ENCODE measurements around the gene RBMS3.
"Not testable (repeated sequence)": the region's sequence is repeated elsewhere in the genome, so short reads cannot be mapped to it uniquely, and the experiment has no call there.

Gene RBMS3

GRCh38 chr3:29339016-29339833, 58.4 kb downstream of the RBMS3 start:
- DNase-seq (ENCODE audit: low read depth) = no peak

DNA sequence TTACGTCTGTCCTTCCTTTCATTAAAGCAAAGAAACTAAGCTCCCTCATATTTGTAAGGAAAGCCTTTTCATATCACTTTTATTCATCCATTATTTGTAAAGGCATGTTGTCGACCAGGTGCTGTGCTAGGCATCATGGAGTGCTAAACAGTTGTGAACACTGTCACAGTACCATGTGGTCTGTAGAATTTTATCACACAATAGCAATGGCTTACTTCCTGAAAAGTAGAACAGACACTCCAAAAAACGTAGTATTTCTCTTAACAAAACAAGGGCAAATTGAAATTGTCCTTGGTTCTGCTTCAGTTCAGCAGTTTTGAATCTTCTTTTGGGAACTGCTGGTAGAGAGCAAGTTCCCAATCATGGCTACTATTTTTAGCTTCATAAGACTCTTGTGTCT, 63.3 kb downstream of the RBMS3 start:
- DNase-seq (ENCODE audit: low read depth) = no peak

DNA sequence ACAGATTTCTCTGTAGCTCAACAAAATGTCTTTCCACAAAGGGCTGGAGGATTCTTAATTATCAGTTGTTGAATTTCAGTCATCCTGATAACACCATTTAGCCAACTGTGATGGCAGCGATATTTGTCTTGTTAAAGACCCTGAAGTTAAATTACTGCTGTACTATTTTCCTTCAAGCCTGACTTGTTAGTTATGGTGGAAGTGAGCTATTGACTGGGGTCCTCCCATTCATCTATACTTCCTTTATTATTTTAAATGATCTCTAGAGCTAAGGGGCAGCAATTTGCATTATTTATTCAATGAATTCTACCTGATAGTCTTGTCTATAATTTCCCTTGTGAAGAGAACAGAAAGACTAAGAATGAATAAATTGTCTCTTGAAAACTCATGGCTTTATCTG, 64.1 kb downstream of the RBMS3 start:
- no peak for DNase-seq (ENCODE audit: low read depth)

- no peak for DNase-seq (ENCODE audit: low read depth)
Measured at GRCh38 chr3:29345516-29346300, 64.8 kb downstream of the RBMS3 start.

DNA sequence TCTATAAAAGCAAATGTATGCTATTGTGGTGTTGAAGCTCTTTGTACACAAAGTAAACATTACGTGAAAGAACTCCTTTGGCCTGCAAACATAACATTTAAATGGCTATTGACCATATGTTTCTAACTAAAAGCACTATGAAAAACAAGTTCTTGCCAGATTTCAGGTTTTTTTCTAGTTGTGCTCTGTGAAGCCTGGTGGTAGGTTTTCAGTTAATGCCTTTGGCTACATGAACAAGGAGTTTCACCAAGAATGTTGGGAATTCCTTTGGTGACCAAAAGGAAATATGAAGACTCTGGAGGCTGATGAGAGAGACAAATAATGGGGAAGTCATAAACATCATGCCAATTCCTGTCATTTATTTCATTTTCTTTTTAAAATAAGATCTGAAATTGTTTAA, 66.0 kb downstream of the RBMS3 start:
- DNase-seq (ENCODE audit: low read depth) = no peak

GRCh38 chr3:29347412-29347811, 66.5 kb downstream of the RBMS3 start:
- no peak for DNase-seq (ENCODE audit: low read depth)

DNA sequence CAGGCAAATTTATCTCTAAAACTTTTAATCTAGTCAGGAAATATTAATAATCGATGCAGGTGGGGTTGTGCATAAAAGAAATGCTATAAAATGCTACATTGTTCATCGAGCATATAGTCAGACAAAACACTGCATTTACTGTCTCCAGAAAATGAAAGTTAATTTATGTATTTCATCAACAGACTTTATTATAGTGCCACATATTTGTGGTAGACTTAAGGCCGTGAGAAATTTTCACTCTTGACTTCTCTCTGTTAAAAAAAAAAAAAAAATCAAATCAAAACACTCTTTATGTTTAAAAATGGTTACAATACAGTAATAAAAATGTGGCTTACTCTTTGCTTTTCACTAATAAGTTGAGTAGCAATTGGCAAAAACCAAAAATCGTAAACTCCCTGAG, 67.4 kb downstream of the RBMS3 start:
- no peak for DNase-seq (ENCODE audit: low read depth)

DNA sequence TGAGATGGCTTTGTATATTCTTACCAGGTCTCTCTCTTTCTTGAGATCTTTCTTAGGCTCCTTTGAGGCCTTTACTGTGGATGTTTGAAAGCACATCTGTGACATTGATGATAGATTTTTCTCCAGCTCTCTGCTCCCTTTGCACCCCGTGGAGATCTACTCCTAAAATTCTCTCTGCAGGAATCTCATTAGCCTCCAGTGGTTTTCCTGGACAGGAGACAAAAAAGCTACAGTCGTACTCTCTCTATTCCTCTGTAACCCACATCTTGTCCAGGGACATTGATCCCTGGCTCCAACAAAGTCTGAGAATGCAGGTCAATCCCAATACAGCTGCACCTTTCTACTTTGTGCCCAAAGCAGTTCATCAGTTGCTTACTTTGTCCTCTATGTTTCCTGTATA, 68.2 kb downstream of the RBMS3 start:
- DNase-seq (ENCODE audit: low read depth) = no peak

DNA sequence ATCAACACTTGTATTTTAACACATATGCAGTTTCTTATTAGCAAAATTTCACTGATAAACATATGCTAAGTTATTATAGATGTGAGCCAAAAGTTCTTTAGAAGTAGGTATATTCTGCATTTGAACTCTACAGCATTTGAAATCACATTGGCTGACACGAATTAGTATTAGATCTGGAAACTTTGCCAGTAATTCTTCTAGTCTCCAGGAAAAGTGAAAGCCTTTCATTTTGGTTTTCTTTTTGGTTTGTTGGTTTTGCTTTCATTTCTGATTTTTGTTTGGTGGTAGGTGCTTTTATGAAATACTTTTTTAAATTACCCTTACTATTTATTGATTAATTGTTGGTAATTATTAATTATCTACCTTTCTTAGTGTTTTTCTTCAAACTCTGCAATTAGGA, 72.9 kb downstream of the RBMS3 start:
- no peak for DNase-seq (ENCODE audit: low read depth)

- no peak for DNase-seq (ENCODE audit: low read depth)
Measured at GRCh38 chr3:29354894-29355293, 74.0 kb downstream of the RBMS3 start.

DNA sequence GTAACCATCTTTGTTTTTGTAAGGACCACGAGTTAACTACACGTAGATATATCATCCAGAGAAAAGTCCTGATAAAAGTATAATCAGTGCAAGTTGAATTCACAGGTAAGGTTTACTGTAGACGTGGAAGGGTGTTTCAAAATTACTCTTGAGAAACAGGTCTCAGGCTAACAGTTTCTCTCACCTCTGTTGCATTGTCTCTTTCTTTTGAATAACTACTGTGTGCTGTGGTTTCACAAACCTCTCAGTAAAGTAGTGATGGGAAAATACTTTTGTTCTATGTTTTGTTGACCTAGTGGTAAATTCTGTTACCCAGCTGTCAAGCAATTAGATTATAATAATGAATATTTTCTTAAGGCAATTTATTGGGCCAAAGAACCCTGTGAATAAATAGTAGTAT, 75.2 kb downstream of the RBMS3 start:
- DNase-seq (ENCODE audit: low read depth) = no peak

- DNase-seq (ENCODE audit: low read depth) = not testable (repeated sequence)
Measured at GRCh38 chr3:29360289-29360688, 79.4 kb downstream of the RBMS3 start.

- no peak for DNase-seq (ENCODE audit: low read depth)
Measured at GRCh38 chr3:29363110-29363509, 82.2 kb downstream of the RBMS3 start.

DNA sequence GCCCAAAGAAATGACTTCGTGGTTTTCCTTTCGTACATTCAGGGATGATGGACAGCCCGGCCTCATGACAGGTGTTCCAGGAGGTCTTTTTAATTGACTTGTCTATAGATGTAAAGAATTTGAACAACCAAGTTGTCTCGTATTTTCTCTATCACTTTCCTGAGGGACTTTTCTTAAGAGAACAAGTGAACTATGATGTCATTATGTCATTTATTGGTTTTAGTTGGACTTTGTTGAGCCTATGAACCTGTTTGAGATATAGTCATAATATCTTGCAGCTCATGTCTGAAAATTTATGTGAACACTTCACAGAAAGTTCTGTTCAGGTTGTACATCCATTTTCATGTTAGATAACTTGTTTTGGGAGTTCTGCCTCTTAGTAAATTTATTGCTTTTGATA, 89.2 kb downstream of the RBMS3 start:
- DNase-seq (ENCODE audit: low read depth) = no peak

DNA sequence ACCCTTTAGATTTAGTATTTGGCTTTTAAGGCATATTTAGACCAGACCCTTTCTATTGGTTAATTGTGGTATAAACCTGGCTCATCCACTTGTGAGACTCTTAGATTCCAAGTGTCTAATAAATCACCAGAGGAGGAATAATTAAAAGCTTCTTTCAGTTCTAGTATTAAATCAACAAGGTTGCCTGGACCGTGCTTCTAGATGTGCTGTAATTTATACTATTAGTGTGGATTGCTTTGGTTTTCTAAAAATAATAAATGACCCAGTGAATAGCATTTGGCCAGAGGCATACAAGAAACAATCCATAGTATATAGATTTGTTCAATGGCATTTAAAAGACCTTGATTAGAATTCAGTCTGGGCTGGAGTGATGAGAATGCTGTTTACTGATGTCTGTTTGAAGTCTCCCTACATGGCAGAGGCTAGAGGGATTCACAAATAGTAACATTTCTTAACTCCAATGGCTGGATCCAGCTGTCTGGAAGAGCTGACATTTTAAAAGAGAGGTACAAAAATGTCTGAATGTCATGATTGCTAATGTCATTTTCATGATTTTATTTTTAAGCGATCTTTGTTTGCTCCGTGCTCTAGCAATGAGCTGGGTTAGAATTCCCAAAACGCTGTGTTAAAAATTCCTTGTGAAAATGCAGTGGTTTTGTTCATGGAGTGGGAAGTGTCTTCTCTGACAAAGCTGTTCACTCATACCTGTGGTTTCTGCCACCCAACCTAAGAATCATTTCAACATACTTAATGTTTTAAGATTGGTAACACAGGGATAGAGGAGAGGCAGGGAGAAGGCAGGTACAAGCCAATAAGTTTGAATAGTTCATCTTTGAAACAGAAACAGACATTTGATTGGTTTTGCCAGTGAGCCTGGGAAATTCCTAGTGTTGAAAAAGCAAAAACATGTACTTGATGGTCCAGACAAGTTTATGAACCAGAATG, 89.9 kb downstream of the RBMS3 start:
- no peak for DNase-seq (ENCODE audit: low read depth)

GRCh38 chr3:29373131-29373680, 92.3 kb downstream of the RBMS3 start:
- no peak for DNase-seq (ENCODE audit: low read depth)

DNA sequence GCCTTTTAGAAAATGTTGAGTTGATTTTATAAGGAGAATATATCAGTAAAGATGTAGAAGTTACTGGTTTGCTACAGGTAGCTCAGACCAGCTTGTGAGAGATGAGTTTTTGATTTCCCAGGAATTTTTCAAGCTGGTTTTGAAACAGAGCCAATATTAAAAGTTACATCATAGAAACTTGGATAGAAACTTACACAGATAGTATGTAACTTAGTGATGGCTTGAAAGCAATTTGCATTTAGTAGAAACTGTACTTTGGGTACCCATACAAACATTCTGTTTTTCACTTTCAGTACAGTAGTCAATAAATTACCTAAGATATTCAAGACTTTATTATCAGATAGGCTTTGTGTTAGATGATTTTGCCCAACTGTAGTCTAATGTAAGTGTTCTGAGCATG, 93.4 kb downstream of the RBMS3 start:
- DNase-seq (ENCODE audit: low read depth) = no peak

DNA sequence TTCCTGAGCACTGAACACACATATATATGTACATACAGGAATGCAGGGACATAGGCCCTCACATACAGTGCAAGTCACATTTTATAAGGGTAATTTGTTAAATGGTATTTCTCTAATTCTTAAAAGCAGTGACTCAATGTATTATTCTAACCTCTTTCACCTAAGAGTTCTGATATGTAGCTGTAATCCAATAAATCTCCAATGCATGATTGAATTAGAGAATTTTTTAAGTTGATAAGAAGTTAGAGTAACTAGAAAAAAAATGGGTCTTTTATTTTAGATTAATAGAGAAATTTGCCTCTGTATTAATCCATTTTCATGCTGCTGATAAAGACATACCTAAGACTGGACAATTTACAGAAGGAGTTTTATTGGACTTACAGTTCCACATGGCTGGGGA, 98.2 kb downstream of the RBMS3 start:
- no peak for DNase-seq (ENCODE audit: low read depth)

DNA sequence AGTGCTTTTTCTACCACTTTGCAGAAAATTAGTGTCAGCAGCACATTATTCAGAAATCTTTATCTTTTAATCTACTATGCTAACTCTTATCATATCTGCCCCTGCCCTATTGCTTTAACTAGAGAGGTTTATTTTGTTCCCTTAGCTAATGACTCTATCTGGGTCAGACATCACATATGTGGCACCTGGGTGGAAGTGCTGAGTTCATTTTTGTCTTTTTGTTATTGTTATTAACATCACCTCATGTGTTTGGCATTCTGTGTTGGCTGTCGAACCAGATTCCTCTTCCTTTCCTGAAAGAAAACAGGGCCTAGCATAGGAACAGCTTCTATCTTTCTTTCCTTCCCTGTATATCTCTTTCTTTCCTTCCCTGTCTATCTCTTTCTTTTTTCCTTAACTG, 100.7 kb downstream of the RBMS3 start:
- no peak for DNase-seq (ENCODE audit: low read depth)

DNA sequence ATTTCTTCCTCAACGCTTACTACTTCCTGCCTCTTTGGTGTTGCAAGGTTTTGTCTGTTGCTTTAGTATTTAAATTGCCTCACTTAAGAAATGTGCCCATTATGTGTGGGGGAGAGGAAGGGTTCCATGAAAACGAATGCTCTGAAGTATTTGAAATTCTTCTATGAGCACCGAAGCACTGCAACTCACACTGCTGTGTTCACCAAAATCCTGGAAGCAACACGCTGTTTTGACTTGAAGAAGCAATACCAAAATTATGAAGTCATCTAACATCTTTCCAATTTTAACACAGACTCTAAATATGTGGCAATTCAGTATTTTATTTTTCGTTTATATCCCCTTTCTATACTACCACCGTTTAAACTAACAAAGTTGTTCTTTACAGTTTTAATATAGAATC, 101.5 kb downstream of the RBMS3 start:
- no peak for DNase-seq (ENCODE audit: low read depth)

GRCh38 chr3:29382845-29383244, 102.0 kb downstream of the RBMS3 start:
- DNase-seq (ENCODE audit: low read depth) = no peak

- no peak for DNase-seq (ENCODE audit: low read depth)
Measured at GRCh38 chr3:29384640-29385039, 103.8 kb downstream of the RBMS3 start.

Data from T-helper 22 cell (primary cell).